ENCODE results near the gene ADGRB3. TPM values are rescaled to one million over a fixed set of nuclear protein-coding genes. Genes with fewer than 3 reads are reported as not detected.

ADGRB3 gene
- not detected in 2 replicates for total RNA-seq (2014; rRNA removed; shearing (Covaris generic))
- polyA plus RNA-seq (2016; fragmentation: Nextera tagmentation; extraction: Ambion mirVana) = not detected in 2 replicates

- H3K4me3 ChIP-seq = peak within 1 kb of the TSS; percentile 70
- H3K9me2 ChIP-seq (ENCODE audit: insufficient read depth) = no peaks in the 10 kb centered on the region
- no peaks in the 10 kb centered on the region for H4K20me1 ChIP-seq (ENCODE audit: insufficient read depth)
- TF ChIP-seq EZH2 (IDR thresholded peaks at IDR 0.05; ENCODE audit: insufficient read depth, poor library complexity, severe bottlenecking) (no peak), EZH2phosphoT487 (IDR thresholded peaks at IDR 0.05; ENCODE audit: insufficient read depth, low read depth) (no peak)
- H3K4me2 ChIP-seq (ENCODE audit: unreplicated experiment) = peak within 1 kb of the TSS; percentile 83
- no peaks in the 10 kb centered on the region for H3K4me1 ChIP-seq (ENCODE audit: insufficient read depth)
- no peaks in the 10 kb centered on the region for H3F3A ChIP-seq (ENCODE audit: insufficient read depth)
- no peaks in the 10 kb centered on the region for H3K79me2 ChIP-seq (ENCODE audit: insufficient read depth)
- H3K9ac ChIP-seq = no peak within 1 kb of the TSS
- no peaks in the 10 kb centered on the region for H3K9me3 ChIP-seq (ENCODE audit: low read depth)
- DNase-seq = peak; percentile 68
- 2 to 3% methylated on average over 43 to 65 of the region's 79 CpGs for WGBS, 2 experiments (ENCODE audit: low coverage in 1 of 2, low lambda C conversion rate in 2 of 2, missing lambda C conversion rate in 2 of 2)
- no peaks in the 10 kb centered on the region for H3K36me3 ChIP-seq (ENCODE audit: low read depth)
- H3K27ac ChIP-seq = no peak within 1 kb of the TSS
- in situ Hi-C loops (cut with MboI) = no loop called here
- H2AFZ ChIP-seq = peak within 1 kb of the TSS; percentile 84
- H3K27me3 ChIP-seq (replicated peaks; ENCODE audit: insufficient read depth) = peaks cover 45% of the 10 kb centered on the region
Measured at GRCh38 chr6:68634726-68635411, at the start of gene ADGRB3. Gene ADGRB3, plus strand, starts transcription at chr6:68635282. Its CDS starts 3,394 bp downstream, at chr6:68638676.

- Histone ChIP-seq H2AFZ (no peak overlapping the region), H3K9ac (no peak overlapping the region), H3F3A (ENCODE audit: insufficient read depth) (no peaks in the 10 kb centered on the region)
Measured at GRCh38 chr6:68593558-68593957, 41.5 kb upstream of the ADGRB3 start.

GRCh38 chr6:68597642-68598041, 37.4 kb upstream of the ADGRB3 start:
- TF ChIP-seq EZH2phosphoT487 (IDR thresholded peaks at IDR 0.05; ENCODE audit: insufficient read depth, low read depth) = no peak
- no peak for TF ChIP-seq EZH2 (IDR thresholded peaks at IDR 0.05; ENCODE audit: insufficient read depth, poor library complexity, severe bottlenecking)
- 0 to 4% methylated on average over 3 of the region's 3 CpGs for WGBS, 2 experiments (ENCODE audit: low coverage in 1 of 2, low lambda C conversion rate in 2 of 2, missing lambda C conversion rate in 2 of 2)
- Histone ChIP-seq H3K4me2 (ENCODE audit: unreplicated experiment) (no peak overlapping the region), H3F3A (ENCODE audit: insufficient read depth) (no peaks in the 10 kb centered on the region), H3K9me2 (ENCODE audit: insufficient read depth) (no peaks in the 10 kb centered on the region), H3K4me1 (ENCODE audit: insufficient read depth) (no peaks in the 10 kb centered on the region), H3K79me2 (ENCODE audit: insufficient read depth) (no peaks in the 10 kb centered on the region), H4K20me1 (ENCODE audit: insufficient read depth) (no peaks in the 10 kb centered on the region), H2AFZ (no peak overlapping the region), H3K9ac (no peak overlapping the region), H3K27ac (no peak overlapping the region), H3K4me3 (no peak overlapping the region), H3K9me3 (ENCODE audit: low read depth) (no peaks in the 10 kb centered on the region), H3K27me3 (replicated peaks; ENCODE audit: insufficient read depth) (no peaks in the 10 kb centered on the region), H3K36me3 (ENCODE audit: low read depth) (no peaks in the 10 kb centered on the region)
- DNase-seq = no peak
- in situ Hi-C loops (cut with MboI) = no loop called here

More at GRCh38 chr6:68593558-68593957, 41.5 kb upstream of the ADGRB3 start:
- Histone ChIP-seq H3K79me2 (ENCODE audit: insufficient read depth) (no peaks in the 10 kb centered on the region), H3K9me2 (ENCODE audit: insufficient read depth) (no peaks in the 10 kb centered on the region), H3K4me3 (no peak overlapping the region), H3K9me3 (ENCODE audit: low read depth) (no peaks in the 10 kb centered on the region), H4K20me1 (ENCODE audit: insufficient read depth) (no peaks in the 10 kb centered on the region), H3K27ac (no peak overlapping the region), H3K36me3 (ENCODE audit: low read depth) (no peaks in the 10 kb centered on the region), H3K27me3 (replicated peaks; ENCODE audit: insufficient read depth) (no peaks in the 10 kb centered on the region), H3K4me1 (ENCODE audit: insufficient read depth) (no peaks in the 10 kb centered on the region), H3K4me2 (ENCODE audit: unreplicated experiment) (no peak overlapping the region)
- WGBS, 2 experiments (ENCODE audit: low coverage in 1 of 2, low lambda C conversion rate in 2 of 2, missing lambda C conversion rate in 2 of 2) = 29 to 48% methylated on average over 1 of the region's 1 CpG
- no peak for TF ChIP-seq EZH2phosphoT487 (IDR thresholded peaks at IDR 0.05; ENCODE audit: insufficient read depth, low read depth)
- TF ChIP-seq EZH2 (IDR thresholded peaks at IDR 0.05; ENCODE audit: insufficient read depth, poor library complexity, severe bottlenecking) = no peak
- DNase-seq = no peak
- in situ Hi-C loops (cut with MboI) = no loop called here

GRCh38 chr6:68615938-68616337, 19.1 kb upstream of the ADGRB3 start:
- Histone ChIP-seq H2AFZ (no peak overlapping the region), H3K4me3 (no peak overlapping the region), H3K9me3 (ENCODE audit: low read depth) (no peaks in the 10 kb centered on the region), H3K79me2 (ENCODE audit: insufficient read depth) (no peaks in the 10 kb centered on the region), H3K9ac (no peak overlapping the region), H4K20me1 (ENCODE audit: insufficient read depth) (no peaks in the 10 kb centered on the region), H3K4me2 (ENCODE audit: unreplicated experiment) (no peak overlapping the region), H3K9me2 (ENCODE audit: insufficient read depth) (no peaks in the 10 kb centered on the region), H3K4me1 (ENCODE audit: insufficient read depth) (no peaks in the 10 kb centered on the region), H3K27me3 (replicated peaks; ENCODE audit: insufficient read depth) (no peaks in the 10 kb centered on the region), H3K36me3 (ENCODE audit: low read depth) (no peaks in the 10 kb centered on the region), H3K27ac (no peak overlapping the region), H3F3A (ENCODE audit: insufficient read depth) (no peaks in the 10 kb centered on the region)
- in situ Hi-C loops (cut with MboI) = no loop called here
- DNase-seq = no peak
- TF ChIP-seq EZH2phosphoT487 (IDR thresholded peaks at IDR 0.05; ENCODE audit: insufficient read depth, low read depth) (no peak), EZH2 (IDR thresholded peaks at IDR 0.05; ENCODE audit: insufficient read depth, poor library complexity, severe bottlenecking) (no peak)
